ENCODE data around the gene DCK. TPM values are rescaled to one million over a fixed set of nuclear protein-coding genes. Genes with fewer than 3 reads are reported as not detected.

DCK gene
- total RNA-seq, 1 donor from 2014 or later: 7.5 TPM

DNA sequence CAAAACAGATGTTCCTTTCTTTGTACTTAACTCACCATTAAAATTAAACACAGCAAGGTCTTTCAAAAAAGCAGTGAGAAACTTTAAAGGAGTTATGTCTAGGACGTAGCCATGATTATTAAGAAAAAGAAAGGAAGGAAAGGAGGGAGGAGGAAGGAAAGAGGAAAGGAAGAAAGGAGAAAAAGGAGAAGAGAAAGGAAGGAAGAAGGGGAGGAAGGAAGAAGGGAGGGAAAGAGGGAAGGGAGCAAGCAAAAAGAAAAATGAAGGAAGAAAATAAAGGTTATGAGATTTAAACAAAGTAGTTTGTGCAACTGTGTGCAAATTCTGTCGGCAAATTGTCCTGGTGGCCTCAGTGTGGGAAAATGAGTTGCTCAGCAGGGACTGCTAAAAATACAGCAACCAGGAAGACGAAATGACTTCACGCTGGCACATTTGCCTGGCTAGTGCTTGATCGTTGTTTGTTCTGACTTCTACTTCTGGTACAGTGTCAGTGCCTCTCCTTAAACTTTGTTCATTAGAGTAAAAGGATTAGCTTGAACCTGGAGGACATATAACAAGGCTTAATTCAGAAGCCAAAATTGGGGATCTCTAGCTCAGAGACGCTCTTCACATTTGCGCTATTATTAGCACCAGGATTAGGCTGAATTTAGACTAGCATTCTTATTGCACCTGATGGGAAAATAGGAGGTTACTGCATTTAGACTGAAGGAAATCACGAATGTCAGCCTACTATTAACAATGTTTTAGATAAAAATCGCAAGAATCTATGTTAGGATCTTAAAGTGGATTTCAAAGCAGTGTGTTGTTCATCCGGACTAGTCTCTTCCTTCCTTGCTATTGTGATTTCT is 81.2 kb downstream of the DCK start:
- DNase-seq: no peak
- intact Hi-C loops (cut with micrococcal nuclease): no loop called here
- H3K27ac ChIP-seq (replicated peaks): peak overlapping the region; percentile 87
- no peaks in the 10 kb centered on the region for H3K9me3 ChIP-seq (replicated peaks)
- no peaks in the 10 kb centered on the region for H3K27me3 ChIP-seq (ENCODE audit: low read depth)
- no peaks in the 10 kb centered on the region for H3K36me3 ChIP-seq
- TF ChIP-seq CTCF (IDR thresholded peaks at IDR 0.05; ENCODE audit: borderline replicate concordance): no peak
- H3K4me1 ChIP-seq: peaks cover 19% of the 10 kb centered on the region
- H3K4me3 ChIP-seq: peak overlapping the region; percentile 54

Other genes with a start within 250 kb of the DCK start
- gene GRSF1, start 153.8 kb upstream of the DCK start, total RNA-seq: 108 TPM
- 18.3 TPM for gene MOB1B, start 91.3 kb upstream of the DCK start, total RNA-seq

Measured in left ventricle myocardium inferior (tissue), 1 donor.